HG03354 (cell line): ENCODE results near the gene GABRA5.

Experiments
- ATAC-seq: cut with Tn5 transposase; IDR thresholded peaks from one replicate; pipeline ENCODE4 v1.9.1; 2021; ENCODE audit warnings: mild to moderate bottlenecking; ENCODE audit not compliant: unreplicated experiment, poor library complexity, severe bottlenecking

GABRA5 gene

DNA sequence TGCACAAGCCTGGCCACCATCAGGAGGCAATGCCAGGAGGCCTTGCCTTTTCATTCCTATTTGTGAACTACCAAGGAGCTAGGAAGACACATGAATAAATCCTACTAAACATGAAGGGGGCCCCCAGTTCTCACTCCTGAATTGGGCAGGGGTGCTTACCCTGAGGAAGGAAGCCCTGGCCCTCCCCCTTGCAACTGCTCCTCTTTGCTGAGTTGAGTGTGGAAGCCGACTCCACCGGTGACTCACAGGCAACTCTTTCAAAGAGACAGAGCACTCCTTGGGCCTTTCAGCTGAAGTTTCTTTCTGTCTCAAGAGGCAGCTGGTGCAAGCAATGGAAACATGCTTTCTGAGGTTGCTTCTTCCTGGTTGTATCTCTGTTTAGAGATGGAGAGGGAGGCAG is 105.8 kb downstream of the GABRA5 start:
- no peak for ATAC-seq

DNA sequence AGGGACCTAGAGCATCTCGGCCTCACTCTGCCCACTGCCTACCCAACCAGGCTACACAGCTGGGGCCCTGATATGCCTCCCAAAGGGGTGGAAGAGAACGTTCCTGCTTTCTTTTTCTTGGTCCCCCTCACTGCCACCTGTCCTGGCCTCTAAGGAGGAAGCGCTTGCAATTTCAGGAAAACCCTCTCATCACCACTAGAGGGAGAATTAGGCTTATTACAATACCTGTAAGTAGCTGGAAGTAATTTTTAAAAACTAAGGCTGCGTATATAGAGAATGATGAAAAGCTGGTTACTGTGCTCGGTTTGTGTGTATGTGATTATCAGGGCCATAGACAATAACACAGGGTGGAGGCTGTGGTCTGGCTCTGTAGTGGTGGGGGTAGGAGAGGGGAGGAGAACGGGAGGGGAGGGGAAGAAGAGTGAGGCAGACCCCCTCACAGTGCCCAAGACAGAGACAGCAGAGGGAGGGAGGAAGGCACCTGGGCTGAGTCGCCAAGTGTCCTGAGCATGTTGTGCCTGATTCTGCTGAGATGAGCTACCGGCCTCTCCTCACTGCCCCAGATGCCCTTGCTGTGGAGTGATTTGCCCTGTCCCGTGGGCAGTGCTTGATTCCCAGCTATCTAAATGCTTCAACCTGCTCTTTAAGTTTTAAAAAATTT is 107.4 kb downstream of the GABRA5 start:
- ATAC-seq = no peak

DNA sequence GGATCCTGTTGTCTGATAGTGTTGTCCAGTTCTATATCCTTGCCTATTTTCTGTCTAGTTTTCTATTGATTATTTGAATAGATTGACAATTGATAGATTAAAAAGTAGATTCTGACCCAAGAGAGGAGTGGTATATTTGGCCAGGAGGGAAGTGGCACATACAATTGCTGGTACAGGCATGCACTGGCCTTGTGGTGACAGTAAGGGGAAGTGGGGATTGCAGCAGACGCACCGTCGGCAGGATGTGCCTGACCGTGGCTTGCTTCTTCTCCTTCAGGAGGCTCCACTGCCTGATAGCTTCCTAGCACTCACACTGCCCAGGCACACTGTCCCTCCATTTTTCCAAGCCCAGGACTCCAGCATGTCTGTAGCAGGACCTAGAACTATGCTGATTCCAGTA is 114.6 kb downstream of the GABRA5 start:
- ATAC-seq = no peak

DNA sequence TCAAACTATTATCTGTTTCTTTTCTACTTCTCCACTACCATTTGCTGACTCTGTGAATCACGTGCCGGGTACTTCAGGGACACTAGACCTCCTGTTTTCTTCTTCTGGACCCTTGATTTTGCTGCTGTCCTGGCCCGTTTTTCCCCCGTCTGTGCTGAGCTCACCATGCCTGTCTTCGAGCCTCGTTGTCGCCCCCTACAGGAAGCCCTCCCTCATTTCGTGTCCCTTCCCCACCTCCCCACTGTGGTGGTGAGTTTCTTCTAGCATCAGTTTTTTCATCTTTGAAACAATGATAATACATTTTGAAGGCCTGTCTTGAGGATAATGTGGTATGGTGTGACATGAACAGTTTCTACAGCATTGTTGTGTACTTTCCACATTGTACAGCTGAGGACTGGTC is 117.0 kb downstream of the GABRA5 start:
- ATAC-seq = no peak

DNA sequence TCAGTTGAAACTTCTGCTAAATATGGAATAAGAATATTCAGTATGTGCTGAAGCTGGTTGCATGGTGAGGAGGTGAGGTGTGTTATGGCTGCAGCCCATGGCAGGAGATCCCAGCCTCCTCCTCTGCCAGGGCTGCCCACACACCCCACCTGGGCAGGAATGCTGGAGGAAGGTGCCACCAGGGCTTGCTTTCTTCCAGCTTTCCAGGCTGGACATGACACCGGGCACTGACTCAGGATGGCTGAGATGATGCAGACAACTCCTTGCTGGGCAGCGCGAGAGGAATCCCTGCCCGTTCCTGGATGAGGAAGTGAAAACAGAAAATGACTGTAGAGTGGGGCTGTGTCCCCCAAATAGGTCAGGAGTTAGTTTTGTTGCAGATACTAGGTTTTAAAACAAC is 118.2 kb downstream of the GABRA5 start:
- no peak for ATAC-seq

DNA sequence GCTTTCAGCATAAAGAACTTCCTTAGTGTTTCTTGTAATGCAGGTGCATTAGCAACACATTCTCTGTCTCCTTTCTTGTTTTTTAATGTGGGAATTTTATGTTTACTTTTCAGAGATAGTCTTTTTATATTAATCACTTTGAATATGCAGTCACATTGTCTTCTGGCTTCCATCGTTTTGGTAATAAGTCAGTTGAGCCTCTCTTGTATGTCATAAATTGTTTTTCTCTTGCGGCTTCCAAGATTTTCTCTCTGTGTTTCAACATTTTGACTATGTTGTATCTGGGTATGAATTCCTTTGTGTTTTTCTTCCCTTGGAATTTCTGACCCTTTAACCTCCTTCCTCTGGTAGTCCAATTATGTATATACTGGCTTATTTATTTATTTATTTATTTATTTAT is 129.4 kb downstream of the GABRA5 start:
- ATAC-seq = no peak
